Stomach (tissue), 4 donors: ENCODE results near the gene PTPRD.

Experiments
- EP300 ChIP-seq: sonication (generic); formaldehyde crosslinking; IDR thresholded peaks from one replicate; pipeline ENCODE4 v1.6.1; 2017; ENCODE audit warnings: antibody characterized with exemption
- POLR2A ChIP-seq, 4 donors: fragments of 450-650 bp; IDR thresholded peaks; one replicate each; pipeline ENCODE4 v1.6.1; 2016; ENCODE audit warnings: antibody characterized with exemption in 4 of 4, control low read depth in 2 of 4, mild to moderate bottlenecking in 1 of 4, moderate library complexity in 1 of 4
- POLR2AphosphoS5 ChIP-seq, 3 donors: sonication (generic); formaldehyde crosslinking; IDR thresholded peaks; one replicate each; pipeline ENCODE4 v1.6.1; 2016; ENCODE audit warnings: antibody characterized with exemption in 3 of 3
- TF ChIP-seq, protein P1 (sequence below), 7 experiments: fragments of 450-650 bp in 4 of 7; fragments of 200-600 bp in 3 of 7; sonication (generic) in 3 of 7; IDR thresholded peaks; one replicate each; pipeline ENCODE4 v1.5.1; 2016 to 2019; ENCODE audit warnings: antibody characterized with exemption in 7 of 7, control low read depth in 2 of 7, mild to moderate bottlenecking in 1 of 7

DNA sequence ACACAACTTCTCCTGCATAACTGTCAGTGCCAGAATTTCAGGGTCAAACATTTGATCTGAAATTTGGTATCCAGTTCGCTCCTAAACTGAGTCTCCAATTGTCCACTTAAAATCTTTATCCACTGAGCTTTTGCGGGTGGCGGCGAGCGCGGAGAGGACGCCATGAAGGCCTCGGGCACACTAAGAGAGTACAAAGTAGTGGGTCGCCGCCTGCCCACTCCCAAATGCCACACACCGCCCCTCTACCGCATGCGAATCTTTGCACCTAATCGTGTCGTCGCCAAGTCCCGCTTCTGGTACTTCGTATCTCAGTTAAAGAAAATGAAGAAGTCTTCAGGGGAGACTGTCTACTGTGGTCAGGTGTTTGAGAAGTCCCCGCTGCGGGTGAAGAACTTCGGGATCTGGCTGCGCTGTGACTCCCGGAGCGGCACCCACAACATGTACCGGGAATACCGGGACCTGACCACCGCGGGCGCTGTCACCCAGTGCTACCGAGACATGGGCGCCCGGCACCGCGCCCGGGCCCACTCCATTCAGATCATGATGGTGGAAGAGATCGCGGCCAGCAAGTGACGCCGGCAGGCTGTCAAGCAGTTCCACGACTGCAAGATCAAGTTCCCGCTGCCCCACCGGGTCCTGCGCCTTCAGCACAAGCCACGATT lies 1899.5 kb downstream of the PTPRD start:
- TF ChIP-seq, protein P1, sequence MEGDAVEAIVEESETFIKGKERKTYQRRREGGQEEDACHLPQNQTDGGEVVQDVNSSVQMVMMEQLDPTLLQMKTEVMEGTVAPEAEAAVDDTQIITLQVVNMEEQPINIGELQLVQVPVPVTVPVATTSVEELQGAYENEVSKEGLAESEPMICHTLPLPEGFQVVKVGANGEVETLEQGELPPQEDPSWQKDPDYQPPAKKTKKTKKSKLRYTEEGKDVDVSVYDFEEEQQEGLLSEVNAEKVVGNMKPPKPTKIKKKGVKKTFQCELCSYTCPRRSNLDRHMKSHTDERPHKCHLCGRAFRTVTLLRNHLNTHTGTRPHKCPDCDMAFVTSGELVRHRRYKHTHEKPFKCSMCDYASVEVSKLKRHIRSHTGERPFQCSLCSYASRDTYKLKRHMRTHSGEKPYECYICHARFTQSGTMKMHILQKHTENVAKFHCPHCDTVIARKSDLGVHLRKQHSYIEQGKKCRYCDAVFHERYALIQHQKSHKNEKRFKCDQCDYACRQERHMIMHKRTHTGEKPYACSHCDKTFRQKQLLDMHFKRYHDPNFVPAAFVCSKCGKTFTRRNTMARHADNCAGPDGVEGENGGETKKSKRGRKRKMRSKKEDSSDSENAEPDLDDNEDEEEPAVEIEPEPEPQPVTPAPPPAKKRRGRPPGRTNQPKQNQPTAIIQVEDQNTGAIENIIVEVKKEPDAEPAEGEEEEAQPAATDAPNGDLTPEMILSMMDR (IDR thresholded peaks at IDR 0.05): no peak
- TF ChIP-seq POLR2A (IDR thresholded peaks at IDR 0.05): no peak
- TF ChIP-seq POLR2AphosphoS5 (IDR thresholded peaks at IDR 0.05): no peak
- no peak for TF ChIP-seq EP300
